Hippocampal formation (tissue), 2 donors: ENCODE measurements around the gene TNNI3.
"Not testable (repeated sequence)": the region's sequence is repeated elsewhere in the genome, so short reads cannot be mapped to it uniquely, and the experiment has no call there.

Source experiments
- DNase-seq, 2 donors: peaks; one replicate each; lab custom pipeline; 2025; lab: John Stamatoyannopoulos, UW

The TNNI3 gene

DNA sequence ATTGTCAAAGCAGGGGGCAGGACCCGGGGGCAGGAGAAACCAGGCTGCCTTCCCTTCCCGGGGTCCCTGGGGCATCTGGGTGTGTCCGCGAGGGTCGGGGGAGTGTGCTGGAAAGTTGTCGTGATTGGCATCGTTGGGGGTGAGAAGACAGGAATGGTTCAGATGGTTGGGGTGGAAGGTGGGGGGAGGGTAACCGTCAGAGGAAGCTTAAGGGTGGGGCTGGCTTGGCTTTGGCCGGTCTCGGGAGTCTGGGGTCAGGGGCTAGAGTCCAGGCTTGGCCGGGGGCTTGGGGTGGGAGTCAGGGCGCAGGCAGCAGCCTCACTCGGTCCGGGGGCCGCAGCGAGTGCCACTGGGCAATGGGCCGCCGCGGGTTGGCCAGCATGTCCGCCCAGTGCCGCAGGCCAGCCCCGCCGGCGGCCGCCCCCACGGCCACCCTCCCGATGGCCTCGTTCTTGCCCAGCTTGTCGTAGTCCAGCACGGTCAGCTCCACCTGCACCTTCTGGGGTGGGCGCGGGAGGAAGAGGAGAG, 15.7 kb upstream of the TNNI3 start:
- DNase-seq: no peak

DNA sequence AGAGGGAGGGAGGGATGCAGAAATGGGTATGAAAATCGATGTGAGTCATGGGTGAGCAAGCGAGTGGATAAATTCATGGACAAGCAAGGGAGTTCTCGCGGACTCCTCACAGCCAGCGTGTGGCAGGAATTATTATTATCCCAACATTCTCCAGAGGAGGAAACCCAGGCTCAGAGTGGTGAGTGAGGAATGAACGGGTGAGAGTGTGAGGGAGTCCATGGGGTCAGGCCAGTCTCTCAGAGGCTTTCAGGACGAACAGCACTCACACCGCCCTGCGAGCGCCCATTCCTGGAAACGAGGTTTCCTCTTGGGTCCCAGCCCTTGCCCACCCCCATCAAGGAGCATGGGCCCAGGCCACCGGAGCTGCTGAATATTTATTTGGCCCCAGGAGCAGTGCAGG, 15.2 kb upstream of the TNNI3 start:
- DNase-seq: no peak

DNA sequence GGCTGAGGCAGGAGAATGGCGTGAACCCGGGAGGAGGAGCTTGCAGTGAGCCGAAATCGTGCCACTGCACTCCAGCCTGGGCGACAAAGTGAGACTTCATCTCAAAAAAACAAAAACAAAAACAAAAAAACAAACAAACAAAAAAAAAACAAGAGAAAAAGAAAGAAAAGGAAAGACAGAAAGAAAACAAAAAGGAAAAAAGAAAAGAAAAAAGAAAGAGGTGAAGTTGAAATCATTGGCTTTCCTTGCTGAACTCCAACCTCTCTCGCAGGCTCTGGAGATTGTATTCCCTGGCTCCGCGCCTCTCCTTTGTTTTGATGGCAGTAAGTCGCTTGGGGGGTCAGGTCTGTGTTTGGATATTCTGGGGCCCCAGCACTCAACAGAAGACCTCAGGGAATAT, 14.8 kb upstream of the TNNI3 start:
- not testable (repeated sequence) for DNase-seq

DNA sequence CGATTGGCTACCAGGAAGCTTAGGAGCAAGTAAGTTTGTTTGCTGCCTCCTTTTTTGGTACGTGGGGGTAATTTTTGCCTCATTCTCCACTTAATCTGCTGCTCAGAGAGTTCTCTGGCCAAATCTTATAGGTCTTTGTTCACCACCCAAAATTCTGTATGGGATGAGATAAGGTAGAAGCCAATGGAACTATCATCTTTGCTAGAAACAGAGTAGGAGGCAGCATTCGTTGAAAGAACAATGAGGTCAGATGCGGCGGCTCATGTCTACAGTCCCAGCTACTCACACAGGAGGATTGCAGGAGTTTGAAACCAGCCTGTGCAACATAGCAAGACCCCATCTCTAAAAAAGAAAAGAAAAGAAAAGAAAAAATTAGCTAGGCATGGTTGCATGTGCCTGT, 13.9 kb upstream of the TNNI3 start:
- no peak for DNase-seq

DNA sequence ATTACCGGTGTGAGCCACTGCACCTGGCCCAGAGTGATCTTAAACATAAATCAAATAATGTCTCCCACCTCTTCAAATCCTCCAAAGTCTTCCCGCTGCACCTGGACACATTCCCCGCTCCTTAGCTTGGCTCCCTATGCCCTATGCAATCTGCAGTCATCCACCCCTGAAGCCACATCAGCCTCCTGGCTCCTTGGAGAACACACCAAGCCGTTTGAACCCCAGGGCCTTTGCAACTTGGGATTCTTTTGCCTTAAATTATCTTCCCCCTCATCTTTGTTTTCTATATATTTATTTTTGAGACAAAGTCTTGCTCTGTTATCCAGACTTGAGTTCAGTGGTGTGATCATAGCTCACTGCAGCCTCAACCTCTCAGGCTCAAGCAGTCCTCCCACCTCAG, 11.6 kb upstream of the TNNI3 start:
- no peak for DNase-seq

DNA sequence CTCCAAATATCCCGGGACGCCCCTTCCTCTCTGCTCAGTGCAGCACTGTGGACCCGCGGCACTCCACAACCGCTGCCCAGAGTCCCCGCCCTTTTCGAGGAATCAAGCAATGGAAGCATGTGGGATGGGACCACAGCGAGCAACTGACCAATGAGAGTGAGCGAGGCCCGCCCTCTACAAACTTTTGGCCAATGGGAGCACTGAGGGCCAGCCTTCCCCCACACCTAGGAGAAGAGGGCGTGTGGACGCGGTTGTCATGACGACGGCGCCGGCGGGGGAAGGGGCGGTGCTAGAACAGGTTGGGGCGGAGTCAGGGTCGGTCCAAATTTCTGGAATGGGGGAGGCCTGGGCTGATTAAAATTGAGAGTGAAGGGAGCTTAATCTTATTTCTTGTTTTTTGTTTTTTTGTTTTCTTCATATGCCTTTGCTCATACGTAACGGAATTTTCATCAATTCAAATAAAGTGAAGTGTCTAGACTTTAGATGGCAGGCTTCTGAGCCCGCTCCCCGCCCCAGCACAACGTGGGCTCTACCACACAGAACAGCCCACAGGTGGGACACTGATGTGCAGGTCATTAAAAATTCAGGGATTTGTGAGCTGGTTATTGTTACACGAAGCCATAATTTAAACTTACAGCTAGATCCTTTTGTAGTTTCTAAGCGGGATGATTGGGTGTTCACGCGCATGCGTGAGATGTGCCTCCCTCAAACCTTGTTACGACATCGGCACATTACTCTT, 9.2 kb upstream of the TNNI3 start, which contains the start of gene DNAAF3:
Gene DNAAF3 (minus strand): TSS at position 84 of the 739 bp plus-strand sequence. CDS start 200 bp downstream, outside the sequence.
- DNase-seq: peak; percentile 80 to 84

DNA sequence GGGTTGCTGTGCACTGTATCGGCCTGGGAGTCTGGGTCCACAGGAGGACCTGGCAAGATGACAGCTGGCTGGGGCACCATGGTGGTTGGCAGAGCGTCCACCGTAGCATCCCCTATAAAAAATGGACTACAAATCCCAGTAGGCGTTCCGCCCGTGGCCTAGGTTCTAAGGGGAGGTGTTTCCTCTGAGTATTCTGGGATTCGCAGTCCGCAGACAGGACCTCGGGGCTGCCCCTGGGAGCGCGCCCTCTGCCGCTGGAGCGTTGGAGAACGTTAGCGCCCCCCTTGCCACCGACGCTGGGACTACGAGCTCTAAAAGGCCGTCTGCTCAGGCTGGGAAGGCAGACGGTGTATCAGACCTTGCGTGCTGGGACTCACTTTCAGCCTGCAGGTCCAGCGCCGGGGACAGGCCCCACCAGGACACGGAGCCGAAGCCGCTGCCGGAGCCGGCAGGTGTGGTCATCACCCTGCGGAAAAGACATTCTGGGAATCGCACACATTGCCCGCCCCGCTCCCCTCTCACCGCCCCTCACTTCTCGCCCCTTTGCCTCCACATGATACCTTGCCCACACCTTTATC, 8.5 kb upstream of the TNNI3 start:
- DNase-seq: no peak

DNA sequence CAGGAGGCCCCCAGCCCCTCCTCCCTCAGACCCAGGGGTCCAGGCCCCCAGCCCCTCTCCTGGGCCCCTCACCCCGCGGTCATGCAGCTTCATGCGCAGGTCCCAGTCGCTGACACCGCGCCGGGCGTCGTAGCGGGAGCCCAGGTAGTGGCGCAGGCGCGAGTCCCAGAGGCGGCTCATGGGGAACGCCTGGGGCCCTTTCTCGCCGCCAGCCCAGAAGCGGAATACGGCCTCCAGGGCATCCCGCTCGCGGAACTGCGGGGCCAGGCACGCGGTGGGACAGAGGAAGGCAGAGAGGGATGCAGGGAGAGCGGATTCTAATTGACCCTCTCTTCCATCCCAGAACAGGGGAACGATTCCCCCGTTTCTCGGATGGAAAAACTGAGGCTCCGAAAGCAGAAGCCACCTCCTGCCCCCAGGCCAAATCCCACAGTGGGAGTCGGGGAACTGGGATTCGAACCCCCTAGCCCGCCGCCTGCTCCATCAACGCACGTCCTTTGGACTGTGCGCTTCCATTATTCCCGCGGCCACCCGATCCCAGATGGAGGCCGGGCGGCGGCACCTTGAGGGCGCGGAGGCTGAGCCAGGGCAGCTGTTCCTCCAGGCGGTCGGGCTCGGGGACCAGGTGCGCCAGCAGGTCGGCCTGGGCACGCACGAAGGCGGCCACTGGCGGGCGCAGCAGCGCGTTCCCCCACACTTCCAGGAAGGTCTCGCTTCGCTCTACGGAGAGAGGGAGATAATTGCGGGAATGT, 4.2 kb upstream of the TNNI3 start:
- DNase-seq: no peak

DNA sequence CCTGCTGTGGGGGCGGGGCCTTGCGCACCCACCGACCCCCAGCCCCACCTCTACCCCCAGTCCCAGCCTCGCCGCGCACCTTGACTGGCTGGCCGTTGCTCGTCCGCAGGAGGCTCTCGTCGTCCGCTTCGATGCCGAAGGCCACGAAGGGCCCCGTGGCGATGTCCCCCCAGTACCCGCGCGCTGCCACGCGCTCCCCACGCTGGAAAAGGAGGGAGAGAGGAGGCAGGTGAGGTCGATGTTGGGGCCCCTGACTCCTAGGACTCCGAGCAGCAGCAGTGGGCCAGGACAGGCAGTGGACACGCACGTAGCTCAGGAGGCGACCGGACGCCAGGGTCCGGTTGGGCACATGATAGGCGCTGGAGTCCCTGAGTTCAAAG, 3.4 kb upstream of the TNNI3 start:
- no peak for DNase-seq

DNA sequence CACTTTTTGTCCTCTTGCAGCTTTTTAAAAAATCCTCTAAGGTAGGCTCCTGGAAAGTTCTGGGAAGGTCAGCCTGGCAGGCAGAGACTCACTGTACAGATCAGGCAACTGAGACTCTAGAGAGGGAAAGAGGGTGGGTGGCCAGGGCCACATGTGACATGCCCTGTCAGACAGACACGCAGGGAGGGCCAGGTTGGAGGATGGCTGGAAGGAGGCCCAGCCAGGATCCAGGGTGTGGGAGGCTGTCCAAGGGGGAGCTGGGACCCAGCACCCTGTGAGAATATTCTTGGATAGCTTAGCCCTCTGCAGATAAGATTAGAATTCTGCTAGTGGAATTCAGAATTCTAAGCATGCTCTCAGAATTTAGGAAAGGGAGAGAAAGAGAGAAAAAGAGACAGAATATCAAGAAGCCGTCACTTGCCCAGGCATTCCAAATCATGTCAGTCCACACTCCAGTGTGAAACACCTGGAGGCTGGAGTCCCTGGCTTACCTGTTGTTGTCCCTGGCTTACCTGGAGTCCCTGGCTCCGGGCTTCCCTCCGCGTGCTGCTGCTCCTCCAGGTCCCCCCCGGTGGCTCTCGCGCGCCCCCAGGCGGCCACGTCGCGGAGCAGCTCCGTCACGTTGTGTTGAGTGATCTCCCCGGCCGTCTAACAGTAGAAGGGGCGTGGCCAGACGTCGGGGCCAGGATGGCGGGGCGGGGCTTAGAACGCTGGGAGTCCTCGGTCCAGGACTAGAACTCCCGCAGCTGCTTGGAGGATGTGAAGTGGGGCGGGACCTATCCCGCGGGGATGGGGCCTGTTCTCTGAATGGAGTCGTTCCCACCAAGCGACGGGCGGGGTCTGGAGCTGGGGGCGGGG, 2.8 kb upstream of the TNNI3 start:
- DNase-seq: peak; percentile 10

DNA sequence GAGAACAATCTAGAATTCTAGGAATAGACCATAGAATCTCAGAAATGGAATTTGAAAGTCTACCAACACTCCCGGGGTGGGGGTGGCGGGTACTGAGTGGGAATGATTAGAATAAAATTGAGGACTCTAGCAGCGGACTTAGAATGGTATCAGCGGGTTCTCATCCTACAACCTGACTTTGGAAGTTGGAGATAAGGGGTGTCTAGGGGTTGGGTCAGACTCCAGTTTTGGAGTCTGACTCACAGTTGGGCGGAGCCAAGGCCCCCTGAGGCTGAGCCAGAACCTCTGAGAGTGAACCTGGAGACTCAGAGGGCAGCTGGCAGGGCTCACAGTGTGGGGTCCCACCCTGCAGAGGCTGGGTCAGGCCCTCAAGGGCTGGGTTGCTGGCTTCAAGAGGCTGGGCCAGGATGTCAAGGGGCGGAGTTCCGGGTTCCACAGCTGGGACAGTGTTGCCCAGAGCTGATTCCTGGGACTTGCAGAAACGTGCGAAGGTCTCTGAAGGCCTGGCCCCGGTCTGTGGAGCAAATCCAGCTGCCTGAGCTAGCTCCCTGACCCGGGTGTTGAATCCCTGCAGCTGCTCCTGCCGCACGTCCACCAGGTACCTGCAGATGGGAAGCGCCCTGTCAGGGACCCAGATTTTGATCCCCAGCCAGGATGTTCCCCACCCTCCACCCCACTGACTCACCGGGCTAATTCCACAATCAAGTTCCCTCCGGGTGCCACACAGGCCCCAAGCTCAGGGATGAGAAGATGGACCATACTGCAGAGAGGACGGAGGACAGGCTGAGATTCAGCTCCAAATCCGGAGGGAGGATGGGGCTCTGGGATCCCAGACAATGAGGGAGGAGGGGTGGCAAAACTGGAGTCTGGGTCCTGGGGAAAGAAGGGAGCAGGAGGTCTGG, 1.6 kb upstream of the TNNI3 start:
- DNase-seq: no peak

DNA sequence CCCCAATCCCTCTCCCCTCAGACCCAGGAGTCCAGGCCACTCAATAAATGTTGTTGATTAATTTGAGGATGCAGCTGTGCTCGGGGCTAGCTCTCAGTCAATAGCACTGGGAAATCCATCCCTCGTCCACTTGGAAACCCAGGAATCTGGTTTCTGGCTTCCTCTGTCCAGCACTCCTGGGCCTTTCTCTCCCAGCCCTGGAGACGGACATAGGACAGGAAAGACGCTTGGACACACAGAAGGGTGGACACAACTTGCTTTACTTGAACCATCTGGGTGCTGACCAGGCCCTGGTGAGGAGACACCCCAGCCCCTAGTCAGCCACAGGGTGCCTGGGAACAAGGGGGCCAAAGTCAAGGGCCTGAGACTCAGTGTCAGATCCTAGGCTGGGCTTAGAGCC, 891 bp upstream of the TNNI3 start:
- DNase-seq: no peak

DNA sequence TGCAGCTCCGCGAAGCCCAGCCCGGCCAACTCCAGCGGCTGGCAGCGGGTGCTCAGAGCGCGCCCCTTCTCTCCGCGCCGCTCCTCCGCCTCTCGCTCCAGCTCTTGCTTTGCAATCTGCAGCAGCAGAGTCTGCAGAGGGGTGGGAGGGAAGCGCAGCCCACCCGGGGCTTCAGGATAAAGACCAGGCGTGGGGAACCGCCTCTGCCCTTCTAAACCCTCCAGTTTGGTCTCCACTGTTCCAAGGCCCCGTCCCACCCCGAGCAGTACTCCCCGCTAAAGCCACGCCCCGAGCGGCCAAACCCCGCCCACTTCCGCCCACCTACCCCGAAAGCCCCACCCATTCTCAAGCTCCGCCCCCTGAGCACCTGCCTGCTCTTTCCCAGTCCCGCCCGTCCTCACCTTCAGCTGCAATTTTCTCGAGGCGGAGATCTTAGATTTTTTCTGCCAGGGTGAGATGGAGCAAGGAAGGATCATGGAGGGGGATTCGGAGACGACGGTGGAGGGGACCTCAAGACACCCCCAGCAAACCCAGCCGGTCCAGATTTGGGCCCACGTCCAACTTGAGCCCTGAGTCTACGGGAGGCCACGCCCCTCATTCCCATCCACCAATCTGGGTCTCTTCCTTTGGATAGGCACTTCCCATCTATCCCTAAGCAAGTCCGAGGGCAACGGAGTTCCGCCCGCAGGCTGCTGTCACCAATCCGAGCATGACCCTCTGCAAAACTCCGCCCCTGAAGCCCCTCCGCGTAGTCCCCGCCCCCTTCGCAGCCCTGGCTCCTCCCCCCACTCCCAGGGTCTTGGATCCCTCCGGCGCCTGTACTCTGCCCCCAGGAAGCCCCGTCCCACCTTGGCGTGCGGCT, 1.1 kb downstream of the TNNI3 start:
- no peak for DNase-seq

DNA sequence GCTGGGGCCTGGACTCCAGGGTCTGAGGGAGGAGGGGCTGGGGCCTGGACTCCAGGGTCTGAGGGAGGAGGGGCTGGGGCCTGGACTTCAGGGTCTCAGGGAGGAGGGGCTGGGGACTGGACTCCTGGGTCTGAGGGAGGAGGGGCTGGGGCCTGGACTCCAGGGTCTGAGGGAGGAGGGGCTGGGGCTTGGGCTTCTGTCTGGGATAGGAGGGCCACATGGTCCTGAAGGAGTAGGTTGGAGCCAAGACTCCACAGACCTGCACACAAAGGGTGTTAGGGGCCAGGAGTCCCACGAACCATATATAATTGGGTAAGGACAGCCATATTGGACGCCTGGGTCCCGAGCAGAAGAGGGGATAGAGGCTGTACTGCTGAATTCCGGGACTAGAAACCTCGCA, 1.7 kb downstream of the TNNI3 start:
- not testable (repeated sequence) for DNase-seq

DNA sequence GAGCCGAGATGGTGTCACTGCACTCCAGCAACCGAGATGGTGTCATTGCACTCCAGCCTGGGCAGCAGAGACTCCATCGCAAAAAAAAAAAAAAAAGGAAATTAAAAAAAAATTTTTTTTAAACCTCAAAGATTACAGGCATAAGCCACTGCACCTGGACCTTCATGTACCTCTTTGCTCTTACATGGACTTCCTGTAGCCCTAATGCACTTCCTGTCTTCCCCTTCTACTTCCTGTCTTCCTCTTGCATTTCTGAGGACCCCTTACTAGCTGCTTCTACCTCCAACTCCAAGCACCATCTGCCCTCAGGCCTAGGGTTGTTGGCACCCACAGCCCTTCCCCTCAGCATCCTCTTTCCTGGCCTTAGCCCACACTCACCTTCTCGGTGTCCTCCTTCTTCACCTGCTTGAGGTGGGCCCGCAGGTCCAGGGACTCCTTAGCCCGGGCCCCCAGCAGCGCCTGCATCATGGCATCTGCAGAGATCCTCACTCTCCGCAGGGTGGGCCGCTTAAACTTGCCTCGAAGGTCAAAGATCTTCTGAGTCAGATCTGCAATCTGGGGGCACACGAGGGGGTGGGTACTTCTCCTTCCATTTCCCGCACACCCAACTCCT, 3.8 kb downstream of the TNNI3 start:
- no peak for DNase-seq

DNA sequence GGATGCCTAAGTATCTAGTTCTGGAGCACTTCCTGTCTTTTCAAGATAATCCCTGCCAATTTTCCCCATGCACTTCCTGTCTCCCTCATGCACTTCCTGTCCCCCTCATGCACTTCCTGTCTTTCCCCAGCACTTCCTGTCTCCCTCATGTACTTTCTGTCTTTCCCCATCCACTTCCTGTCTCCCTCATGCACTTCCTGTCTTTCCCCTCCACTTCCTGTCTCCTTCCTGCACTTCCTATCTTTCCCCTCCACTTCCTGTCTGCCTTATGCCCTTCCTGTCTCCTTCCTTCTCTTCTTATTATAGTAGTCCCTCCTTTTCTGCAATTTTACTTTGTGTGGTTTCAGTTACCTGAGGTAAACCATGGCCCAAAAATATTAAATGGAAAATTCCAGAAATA, 5.5 kb downstream of the TNNI3 start:
- DNase-seq: no peak

DNA sequence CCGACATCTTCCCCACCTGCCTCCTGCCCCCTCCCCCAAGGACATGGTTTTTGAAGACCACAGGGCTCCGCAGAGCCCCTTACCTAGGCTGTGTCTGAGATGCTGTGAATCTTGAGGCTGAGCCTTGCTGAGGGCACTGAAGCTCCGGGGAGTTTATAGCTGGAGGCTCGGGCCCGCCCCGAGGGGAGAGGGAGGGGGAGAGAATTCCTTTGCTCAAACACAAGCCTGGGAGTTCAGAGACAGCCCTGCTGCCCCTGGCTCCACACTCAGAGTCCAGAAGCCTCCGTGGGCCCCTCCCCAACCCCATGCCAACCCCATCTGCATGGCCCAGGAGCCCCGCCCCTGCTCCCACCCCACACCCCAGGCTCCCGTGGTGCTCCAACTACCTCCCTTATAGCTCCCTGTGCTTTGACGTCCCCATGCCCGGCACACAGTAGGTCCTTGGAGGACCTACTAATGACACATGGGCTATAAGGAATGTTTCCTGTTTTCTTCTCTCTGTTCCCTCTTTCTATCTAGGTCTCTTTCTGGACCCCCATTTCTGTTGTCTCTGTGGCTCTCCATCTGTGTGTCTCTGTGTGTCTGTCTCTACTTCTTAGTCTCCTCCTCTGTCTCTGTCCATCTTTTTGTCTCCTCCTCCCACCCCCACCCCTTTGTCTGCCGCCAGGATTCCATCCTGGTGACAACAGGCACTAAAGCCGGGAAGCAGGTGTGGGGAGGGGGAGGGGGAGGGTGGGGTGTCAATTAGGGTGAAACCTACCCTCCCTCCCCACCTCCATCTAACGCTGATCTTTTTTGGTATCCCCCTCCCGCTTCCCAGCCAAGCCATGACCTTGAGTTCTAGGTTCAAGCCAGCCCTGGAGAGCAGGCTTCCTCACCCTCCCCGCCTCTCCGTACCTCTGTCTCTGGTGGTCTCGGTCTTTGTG, 8.2 kb downstream of the TNNI3 start, which contains the start of gene TNNT1:
Gene TNNT1 (minus strand): TSS at position 129 of the 926 bp plus-strand sequence. CDS start 2,049 bp downstream, outside the sequence.
- DNase-seq: no peak
